Large intestine (tissue), 3 donors: Measurements from ENCODE around the gene AKIRIN2. TPM values are rescaled to one million over a fixed set of nuclear protein-coding genes. Genes with fewer than 3 reads are reported as not detected.
A peak's percentile ranks its signal among the peaks of the same experiment; 100 is the strongest.

Source experiments
- DNase-seq, 2 donors: peaks; one replicate each; pipeline versions ENCODE4 v3.0.0 to v3.0.0-alpha.2; 2013
- H3K27ac ChIP-seq: one replicate; pipeline ENCODE4 v1.5.1; 2013; ENCODE audit warnings: low read length
- H3K27me3 ChIP-seq: 2 replicates; pipeline ENCODE4 v1.6.1; 2013; ENCODE audit warnings: low read length; ENCODE audit not compliant: control insufficient read depth, insufficient read depth
- H3K36me3 ChIP-seq: 2 replicates; pipeline ENCODE4 v1.6.1; 2013; ENCODE audit warnings: low read length; ENCODE audit not compliant: control insufficient read depth, insufficient read depth
- H3K4me1 ChIP-seq: one replicate; pipeline ENCODE4 v1.6.1; 2013; ENCODE audit warnings: low read length; ENCODE audit not compliant: control insufficient read depth, insufficient read depth
- H3K4me3 ChIP-seq: one replicate; pipeline ENCODE4 v1.5.1; 2013; ENCODE audit warnings: low read length
- H3K9me3 ChIP-seq: one replicate; pipeline ENCODE4 v1.6.1; 2013; ENCODE audit warnings: mild to moderate bottlenecking, low read depth, low read length, moderate library complexity; ENCODE audit not compliant: control insufficient read depth
- WGBS: methylation state at CpG from one replicate; pipeline ENCODE4 v1.1.5; 2013; ENCODE audit warnings: low lambda C conversion rate; ENCODE audit not compliant: insufficient coverage; 5-methylcytosine and 5-hydroxymethylcytosine counted together
- polyA plus RNA-seq: library from polyadenylated mRNA; unstranded; fragments of 120-200 nt; gene quantifications from one replicate; pipeline ENCODE4 v1.2.1, GENCODE V29; 2013

AKIRIN2 gene
- polyA plus RNA-seq, 1 donor = 60.6 TPM

- H3K27me3 ChIP-seq = no peaks in the 10 kb centered on the region
- no peak for DNase-seq
- H3K4me1 ChIP-seq = peaks cover 13% of the 10 kb centered on the region
- WGBS = no CpG with 5 or more reads among the region's 1 CpG
- H3K4me3 ChIP-seq = no peak overlapping the region
- H3K27ac ChIP-seq = no peak overlapping the region
- H3K9me3 ChIP-seq = no peaks in the 10 kb centered on the region
- H3K36me3 ChIP-seq = peaks cover 5% of the 10 kb centered on the region
Measured at GRCh38 chr6:87630746-87631145, 71.3 kb downstream of the AKIRIN2 start.

DNA sequence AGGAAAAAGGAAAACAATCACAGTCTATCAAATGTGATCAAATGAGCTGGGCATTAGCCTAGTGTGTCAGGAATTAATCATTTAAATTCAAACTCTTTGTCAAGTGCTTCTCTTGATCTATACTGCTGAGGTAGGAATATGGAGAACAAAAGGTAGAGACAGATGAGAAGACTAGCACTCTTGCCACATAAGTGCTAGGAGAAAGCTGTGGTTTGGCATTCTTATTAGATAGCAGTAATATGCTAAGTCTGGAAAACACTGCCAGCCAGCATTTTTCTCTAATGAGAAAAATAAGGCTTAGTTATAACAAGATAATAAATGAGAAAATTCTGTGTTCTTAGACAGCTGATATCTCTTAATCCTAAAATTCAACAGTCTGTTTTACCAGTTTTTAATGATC lies 73.2 kb downstream of the AKIRIN2 start:
- H3K27ac ChIP-seq = peak overlapping the region; percentile 77
- DNase-seq = peak in 1 of 2 donors; percentile 10
- no peaks in the 10 kb centered on the region for H3K27me3 ChIP-seq
- H3K36me3 ChIP-seq = peaks cover 3% of the 10 kb centered on the region
- no peak overlapping the region for H3K4me3 ChIP-seq
- H3K4me1 ChIP-seq = peaks cover 13% of the 10 kb centered on the region
- H3K9me3 ChIP-seq = no peaks in the 10 kb centered on the region

GRCh38 chr6:87628424-87628823 lies 73.6 kb downstream of the AKIRIN2 start:
- WGBS = 18% methylated on average over 1 of the region's 2 CpGs
- H3K27ac ChIP-seq = peak overlapping the region; percentile 77

More at GRCh38 chr6:87628424-87628823, 73.6 kb downstream of the AKIRIN2 start:
- DNase-seq = peak; percentile 29 to 83
- peaks cover 4% of the 10 kb centered on the region for H3K36me3 ChIP-seq
- H3K4me1 ChIP-seq = peaks cover 13% of the 10 kb centered on the region
- H3K9me3 ChIP-seq = no peaks in the 10 kb centered on the region
- H3K4me3 ChIP-seq = no peak overlapping the region
- no peaks in the 10 kb centered on the region for H3K27me3 ChIP-seq

Other genes with a start within 250 kb of the AKIRIN2 start
- gene SLC35A1, start 229.3 kb downstream of the AKIRIN2 start, polyA plus RNA-seq = 36.4 TPM
- gene RARS2, start 112.2 kb downstream of the AKIRIN2 start, polyA plus RNA-seq = 73.9 TPM
- gene ORC3, start 112.1 kb downstream of the AKIRIN2 start, polyA plus RNA-seq = 27.0 TPM